NCI-H82 (cell line): ENCODE measurements around the gene ZNF416.
A peak's percentile ranks its signal among the peaks of the same experiment; 100 is the strongest.

ENCODE experiments used
- DNase-seq: peaks from one replicate; lab custom pipeline; 2025; lab: John Stamatoyannopoulos, UW

Gene ZNF416

DNA sequence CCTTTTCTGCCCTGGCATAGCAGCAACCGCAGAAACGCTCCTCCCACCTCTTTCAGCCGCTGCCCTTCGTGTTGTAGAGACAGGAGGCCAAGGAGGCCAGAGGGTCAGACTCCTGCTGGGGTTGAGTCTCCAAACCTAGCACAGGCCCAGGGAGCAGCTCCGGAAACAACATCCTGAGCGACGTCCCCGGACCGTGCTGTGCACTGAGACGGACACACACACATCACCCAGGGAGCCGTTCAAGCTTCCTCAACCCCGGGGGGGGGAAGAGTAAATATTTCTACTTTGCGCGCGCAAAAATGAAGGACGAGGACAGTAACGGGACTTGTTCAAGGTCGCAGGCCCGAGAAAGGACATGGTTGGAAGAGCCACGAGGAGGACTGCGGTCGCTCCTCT lies 19.7 kb downstream of the ZNF416 start:
- DNase-seq: peak; percentile 36

DNA sequence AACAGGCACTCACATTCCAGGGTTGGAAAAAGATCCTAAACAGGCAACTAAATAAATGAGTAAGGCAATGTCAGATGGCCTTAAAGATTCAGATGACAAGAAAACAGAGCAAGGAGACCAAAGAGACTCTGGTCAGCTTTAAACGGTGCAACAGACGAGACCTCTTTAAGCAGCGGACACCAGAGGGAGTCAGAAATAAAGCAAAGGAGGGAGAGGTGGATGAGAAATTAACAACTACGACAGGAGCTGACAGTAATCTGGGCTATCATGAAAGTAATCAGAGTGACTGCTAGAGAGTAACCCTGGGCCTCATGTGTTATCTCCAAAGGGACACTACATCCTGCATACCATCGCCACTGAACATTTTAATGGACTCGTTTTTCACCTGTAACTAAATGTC lies 20.2 kb downstream of the ZNF416 start:
- DNase-seq: peak; percentile 9

DNA sequence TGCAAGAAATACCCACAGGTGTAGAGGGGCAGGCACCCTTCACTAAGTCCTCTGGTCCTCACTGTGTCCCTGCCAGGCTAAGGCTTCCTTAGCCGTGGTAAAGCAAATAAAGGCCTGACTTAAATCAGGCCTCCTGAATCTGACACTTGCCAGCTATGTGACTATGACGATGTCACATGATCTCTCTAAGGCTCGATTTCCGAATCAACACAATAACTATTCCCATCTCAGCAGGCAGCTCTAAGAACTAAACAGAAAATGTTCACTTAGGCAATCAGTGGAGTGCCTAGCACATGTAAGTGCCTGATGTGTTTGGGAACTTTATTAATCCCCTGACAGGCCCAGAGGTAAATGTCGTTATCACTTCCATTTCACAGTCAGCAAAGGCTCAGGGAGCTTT lies 21.1 kb downstream of the ZNF416 start:
- no peak for DNase-seq

DNA sequence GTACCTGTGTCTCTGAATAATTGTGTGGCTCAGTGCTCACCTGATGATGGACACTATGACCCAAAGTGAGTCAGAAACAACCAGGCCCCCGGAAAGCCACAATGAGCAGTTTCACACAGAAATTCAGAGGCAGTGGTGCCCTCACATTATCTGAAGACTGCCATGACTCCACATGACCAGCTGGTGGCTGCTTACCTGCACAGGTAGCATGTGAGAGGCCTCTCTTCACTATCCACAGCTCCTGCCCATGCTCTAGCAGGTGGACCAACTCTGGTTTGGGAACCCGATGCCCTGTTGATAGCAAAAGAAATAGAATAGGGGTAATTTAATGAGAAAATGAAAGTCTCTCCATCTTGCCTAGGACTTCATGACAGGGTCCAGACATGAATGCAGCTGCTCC lies 26.3 kb downstream of the ZNF416 start:
- no peak for DNase-seq

DNA sequence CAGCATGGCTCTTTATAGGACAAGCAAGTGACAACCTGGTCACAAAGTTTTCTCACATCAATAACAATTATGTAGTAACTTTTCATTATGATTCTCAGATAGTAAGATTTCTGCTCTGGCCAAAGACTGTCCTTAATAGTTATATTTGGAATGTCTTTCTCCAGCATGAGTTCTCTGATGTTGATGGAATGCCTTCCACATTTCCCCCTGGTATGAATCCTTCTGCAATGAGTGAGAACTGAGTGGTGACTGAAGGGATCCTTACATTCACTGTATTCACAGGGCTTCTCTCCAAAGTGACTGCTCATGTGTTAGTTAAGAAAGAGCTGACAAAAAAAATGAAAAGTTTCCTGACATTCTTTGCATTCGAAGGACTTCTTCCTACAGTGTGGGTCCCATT lies 32.2 kb downstream of the ZNF416 start:
- DNase-seq: no peak

DNA sequence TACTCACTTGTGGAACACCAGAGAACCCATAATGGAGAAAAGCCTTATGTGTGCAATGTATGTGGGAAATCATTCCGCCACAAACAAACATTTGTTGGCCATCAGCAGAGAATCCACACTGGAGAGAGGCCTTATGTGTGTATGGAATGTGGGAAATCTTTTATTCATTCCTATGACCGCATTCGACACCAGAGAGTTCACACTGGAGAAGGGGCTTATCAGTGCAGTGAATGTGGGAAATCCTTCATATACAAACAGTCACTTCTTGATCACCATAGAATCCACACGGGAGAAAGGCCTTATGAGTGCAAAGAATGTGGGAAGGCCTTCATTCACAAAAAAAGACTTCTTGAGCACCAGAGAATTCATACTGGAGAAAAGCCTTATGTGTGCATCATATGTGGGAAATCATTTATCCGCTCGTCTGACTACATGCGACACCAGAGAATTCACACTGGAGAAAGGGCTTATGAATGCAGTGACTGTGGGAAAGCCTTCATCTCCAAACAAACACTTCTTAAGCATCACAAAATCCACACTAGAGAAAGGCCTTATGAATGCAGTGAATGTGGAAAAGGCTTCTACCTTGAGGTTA lies 40.7 kb downstream of the ZNF416 start:
- DNase-seq: no peak

DNA sequence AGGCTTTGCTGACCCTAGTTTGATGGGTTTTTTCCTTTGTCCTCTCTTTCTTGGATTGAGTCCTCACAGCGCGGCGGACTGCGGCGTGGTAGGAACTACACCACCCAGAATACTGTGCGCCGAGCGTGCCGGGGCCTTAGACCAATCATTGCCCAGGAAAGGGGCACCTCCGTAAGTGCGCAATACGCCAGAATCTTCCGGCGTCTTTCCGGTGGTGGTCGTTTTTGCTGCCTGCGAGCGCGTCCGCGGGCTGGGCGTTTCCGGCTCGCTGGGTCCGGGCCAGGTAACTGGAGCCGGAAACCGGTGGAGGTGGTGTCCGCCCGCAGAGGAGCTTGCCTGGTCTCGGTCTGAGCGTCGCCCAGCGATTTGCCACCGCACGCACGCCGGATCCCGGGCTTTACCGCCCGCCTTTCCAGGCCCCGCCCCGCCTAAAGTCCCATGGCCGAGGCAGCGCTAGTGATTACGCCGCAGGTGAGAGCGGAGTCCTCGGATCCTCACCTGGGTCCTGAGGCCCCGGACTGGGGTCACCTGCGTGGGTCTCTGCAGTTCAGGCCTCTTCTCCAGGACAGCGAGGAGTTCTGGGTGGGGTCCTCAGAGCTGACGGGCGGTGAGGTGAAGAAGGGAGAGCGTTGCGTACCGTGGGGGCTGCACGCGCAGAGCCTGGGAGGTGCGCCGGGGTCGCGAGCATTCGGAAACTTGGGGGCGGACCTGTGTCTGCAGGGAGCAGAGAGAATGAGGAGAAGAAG lies 51.4 kb downstream of the ZNF416 start, which contains the start of gene ZNF549:
Gene ZNF549, plus strand, starts transcription at position 221 of the 746 bp plus-strand sequence. Its CDS starts 218 bp downstream, at position 439.
- DNase-seq: peak; percentile 96
